Measurements from ENCODE around the gene RPP25L. TPM values are rescaled to one million over a fixed set of nuclear protein-coding genes. Genes with fewer than 3 reads are reported as not detected.

Gene RPP25L
- total and polyA plus RNA-seq, 2 of the 4 experiments (the other 2 are of a cell fraction): 20.4 to 26.3 TPM

GRCh38 chr9:34560599-34561214 lies 51.2 kb downstream of the RPP25L start:
- Histone ChIP-seq H3K56ac (ENCODE audit: extremely low read depth, insufficient read depth, low read length) (no peak overlapping the region), H3K4ac (ENCODE audit: low read depth, low read length) (no peak overlapping the region), H4K20me1 (ENCODE audit: insufficient read depth, low read length) (no peaks in the 10 kb centered on the region), H3K9ac (ENCODE audit: low read depth, low read length) (no peak overlapping the region), H3K9me3 (ENCODE audit: control insufficient read depth, insufficient read depth, low read length) (peaks cover 3% of the 10 kb centered on the region; the same call in 1 of the 2 replicates), H2BK5ac (ENCODE audit: low read depth, low read length, poor library complexity, severe bottlenecking) (no peak overlapping the region), H3K14ac (replicated peaks; ENCODE audit: low read depth, low read length) (no peak overlapping the region), H4K5ac (ENCODE audit: low read depth, low read length) (no peak overlapping the region), H2AFZ (replicated peaks; ENCODE audit: low read length, poor library complexity) (peak overlapping the region; percentile 58), H4K8ac (ENCODE audit: low read depth in 2 of 2, low read length in 2 of 2) (no peak overlapping the region), H2AK9ac (replicated peaks; ENCODE audit: low read depth, low read length, poor library complexity) (no peak overlapping the region), H3K23ac (ENCODE audit: low read depth, low read length) (no peak overlapping the region), H3K4me2 (ENCODE audit: low read depth, low read length) (no peak overlapping the region; the same call in 1 of the 2 replicates), H2BK120ac (ENCODE audit: low read depth, low read length) (no peak overlapping the region), H3K4me3 (ENCODE audit: insufficient read depth, low read depth, low read length) (no peak overlapping the region), H3K4me1 (ENCODE audit: control insufficient read depth, insufficient read depth, low read length) (peaks cover 9% of the 10 kb centered on the region; the same call in 1 of the 2 replicates), H3K27ac (ENCODE audit: insufficient read depth, low read length) (no peak overlapping the region), H2BK15ac (ENCODE audit: low read depth, low read length) (no peak overlapping the region), H2AK5ac (ENCODE audit: low read depth, low read length) (0 out of 2 replicates have a peak overlapping the region, but pooled peaks have one; percentile 7), H3K18ac (ENCODE audit: low read depth, low read length) (no peak overlapping the region; the same call in 1 of the 2 replicates), H4K91ac (ENCODE audit: insufficient read depth, low read depth, low read length) (no peak overlapping the region), H3K36me3 (ENCODE audit: control insufficient read depth, insufficient read depth, low read length) (no peaks in the 10 kb centered on the region), H3K27me3 (ENCODE audit: control insufficient read depth, insufficient read depth, low read length) (peaks cover 53% of the 10 kb centered on the region), H2BK20ac (ENCODE audit: low read depth, low read length) (no peak overlapping the region), H3K9me1 (ENCODE audit: insufficient read depth, low read length) (no peaks in the 10 kb centered on the region), H3K79me1 (ENCODE audit: low read depth in 1 of 2, low read length in 2 of 2) (no peaks in the 10 kb centered on the region)
- no peak; the same call in 1 of the 2 replicates for ATAC-seq (ENCODE audit: low read depth)
- no peak for DNase-seq
- TF ChIP-seq CHD1 (IDR thresholded peaks at IDR 0.05; ENCODE audit: low read depth, low read length) (no peak), USF2 (IDR thresholded peaks at IDR 0.05; ENCODE audit: low read depth, low read length) (no peak), RCOR1 (IDR thresholded peaks at IDR 0.05; ENCODE audit: insufficient replicate concordance, low read length) (no peak), NFE2L2 (IDR thresholded peaks at IDR 0.05; ENCODE audit: low read depth, low read length) (no peak), SMC3 (IDR thresholded peaks at IDR 0.05; ENCODE audit: low read depth, low read length) (no peak), CEBPB (IDR thresholded peaks at IDR 0.05; ENCODE audit: low read depth, low read length) (no peak), CTCF (conservative IDR thresholded peaks at IDR 0.05; ENCODE audit: low read depth, low read length) (no peak), RAD21 (IDR thresholded peaks at IDR 0.05; ENCODE audit: low read length) (no peak), FOS (IDR thresholded peaks at IDR 0.05; ENCODE audit: low read depth, low read length) (no peak), ELK1 (IDR thresholded peaks at IDR 0.05; ENCODE audit: borderline replicate concordance, low read depth, low read length) (no peak), POLR2A (IDR thresholded peaks at IDR 0.05; ENCODE audit: low read depth, low read length) (no peak), MAZ (IDR thresholded peaks at IDR 0.05; ENCODE audit: borderline replicate concordance, low read depth, low read length) (no peak), MXI1 (IDR thresholded peaks at IDR 0.05; ENCODE audit: borderline replicate concordance, low read depth, low read length) (no peak), MAFK (IDR thresholded peaks at IDR 0.05; ENCODE audit: low read depth, low read length) (no peak), RFX5 (IDR thresholded peaks at IDR 0.05; ENCODE audit: low read depth, low read length) (no peak), BHLHE40 (IDR thresholded peaks at IDR 0.05; ENCODE audit: low read depth, low read length) (no peak)
- no TSS peak for BruUV-seq (replicated peaks)
- intact Hi-C loops (cut with micrococcal nuclease) (no loop called here), in situ Hi-C loops (cut with MboI; ENCODE audit: low sequenced_read_pairs) (no loop called here), dilution Hi-C loops (cut with HindIII; ENCODE audit: low sequenced_read_pairs, unreplicated experiment) (no loop called here)
- WGBS, 2 experiments (ENCODE audit: extremely low coverage in 2 of 2, insufficient read length in 1 of 2): 59% methylated on average over 9 of the region's 21 CpGs; no CpG with 5 or more reads in 1 of the 2 experiments
- CTCF ChIA-PET: interaction anchor here (0.8 to 2.3 kb wide), 2 partner anchors 13 to 31 kb away, joined by 4 to 6 read pairs; no protein-coding TSS in a partner anchor
- POLR2A ChIA-PET (ENCODE audit: unreplicated experiment): no interaction called here

Measured in IMR-90 (cell line).